Ovary (tissue), 3 donors: ENCODE data around the gene TPD52L1.

Experiments
- CTCF ChIP-seq, 3 donors: fragments of 450-650 bp in 2 of 3; fragments of 200-600 bp in 1 of 3; IDR thresholded peaks; one replicate each; pipeline versions ENCODE4 v1.5.1 to v1.8.0; 2016 to 2022; ENCODE audit warnings: antibody characterized with exemption in 3 of 3, mild to moderate bottlenecking in 1 of 3
- POLR2A ChIP-seq: fragments of 450-650 bp; IDR thresholded peaks from one replicate; pipeline ENCODE4 v1.6.1; 2017; ENCODE audit warnings: antibody characterized with exemption, mild to moderate bottlenecking, moderate library complexity
- donor health status: DM: no; HTN: no; CAD: no.

DNA sequence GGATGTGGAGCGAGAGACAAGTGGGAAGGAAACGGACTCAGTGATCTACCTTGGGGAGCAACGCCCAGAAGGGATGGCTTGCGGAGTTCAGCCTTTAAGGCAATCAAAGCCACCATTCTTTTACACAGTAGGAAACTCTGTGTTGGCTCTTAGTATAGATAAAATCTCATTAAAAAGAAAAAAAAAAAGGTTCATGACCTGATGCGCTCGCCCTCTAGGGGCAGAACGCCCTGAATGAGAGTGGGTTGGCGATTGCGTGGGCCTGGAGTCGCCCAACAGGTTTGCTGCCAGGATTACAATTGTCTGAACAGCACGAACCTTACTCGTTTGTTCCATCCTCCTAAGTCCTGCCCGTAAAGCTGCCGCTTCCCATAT lies 1.2 kb downstream of the TPD52L1 start:
- no peak for TF ChIP-seq CTCF (IDR thresholded peaks at IDR 0.05)
- TF ChIP-seq POLR2A, result no peak
